Panc1 (cell line): ENCODE data around the gene MTA1. TPM values are rescaled to one million over a fixed set of nuclear protein-coding genes. Genes with fewer than 3 reads are reported as not detected.

Source experiments
- ATAC-seq: fragments of 200-7000 bp; cut with Tn5 transposase; 2 replicates; pipeline ENCODE4 v1.9.1; 2020; ENCODE audit warnings: mild to moderate bottlenecking, moderate library complexity
- BruUV-seq: library from RNA; stranded (reverse); fragments of 400-500 nt; replicated peaks from 2 replicates; lab custom pipeline; 2021; lab: Mats Ljungman, UMichigan
- CTCF ChIA-PET: fragments of 300-600 bp; sonication (Branson Sonifier 250); formaldehyde crosslinking; loops from one replicate; lab custom pipeline; 2022; ENCODE audit warnings: antibody characterized with exemption; lab: Charles Lee
- POLR2A ChIA-PET: fragments of 300-600 bp; sonication (Branson Sonifier 250); formaldehyde crosslinking; loops from one replicate; lab custom pipeline; 2022; ENCODE audit warnings: antibody characterized with exemption; lab: Charles Lee
- DNase-seq: peaks from one replicate; pipeline ENCODE4 v3.0.0-alpha.2; 2010; ENCODE audit warnings: low read depth, low spot score
- H3K27ac ChIP-seq: 2 replicates; pipeline ENCODE4 v1.5.1; 2011; ENCODE audit warnings: mild to moderate bottlenecking, low read length, inconsistent platforms
- H3K27me3 ChIP-seq: fragments of 200-500 bp; sonication (Bioruptor generic); 2 replicates; pipeline ENCODE4 v1.6.0; 2014; ENCODE audit warnings: low read length, inconsistent platforms; ENCODE audit not compliant: control insufficient read depth, insufficient read depth
- H3K36me3 ChIP-seq: fragments of 200-500 bp; sonication (Bioruptor generic); 2 replicates; pipeline ENCODE4 v1.5.1; 2014; ENCODE audit warnings: inconsistent platforms, mild to moderate bottlenecking, low read length, moderate library complexity; ENCODE audit not compliant: control insufficient read depth, insufficient read depth
- H3K4me1 ChIP-seq: 2 replicates; pipeline ENCODE4 v1.5.1; 2011; ENCODE audit warnings: inconsistent platforms, mild to moderate bottlenecking, low read length, moderate library complexity; ENCODE audit not compliant: control insufficient read depth, insufficient read depth
- H3K4me3 ChIP-seq, 2 experiments: 2 replicates each; pipeline ENCODE4 v1.5.1; 2011 to 2012; ENCODE audit warnings: low read depth in 2 of 2, low read length in 2 of 2, mild to moderate bottlenecking in 2 of 2, inconsistent platforms in 1 of 2, moderate library complexity in 1 of 2
- H3K9me3 ChIP-seq: fragments of 200-500 bp; sonication (Bioruptor generic); 2 replicates; pipeline ENCODE4 v1.5.1; 2014; ENCODE audit warnings: low read depth, mild to moderate bottlenecking, inconsistent platforms, low read length, moderate library complexity; ENCODE audit not compliant: control insufficient read depth, insufficient read depth
- CTCF ChIP-seq: fragments of 450-650 bp; IDR thresholded peaks from 2 replicates; pipeline ENCODE4 v1.5.1; 2017; ENCODE audit warnings: mild to moderate bottlenecking
- POLR2AphosphoS5 ChIP-seq: IDR thresholded peaks from 2 replicates; pipeline ENCODE4 v1.6.1; 2012; ENCODE audit warnings: mild to moderate bottlenecking, low read depth, low read length, moderate library complexity
- REST ChIP-seq, 2 experiments: IDR thresholded peaks; 2 replicates each; pipeline ENCODE4 v1.6.1; 2011 to 2012; ENCODE audit warnings: low read depth in 2 of 2, control low read depth in 1 of 2, low read length in 1 of 2, mild to moderate bottlenecking in 1 of 2, moderate library complexity in 1 of 2; ENCODE audit not compliant: insufficient read depth in 1 of 2
- SIN3A ChIP-seq: IDR thresholded peaks from 2 replicates; pipeline ENCODE4 v1.6.1; 2012; ENCODE audit warnings: low read depth, mild to moderate bottlenecking, low read length, moderate library complexity, borderline replicate concordance; ENCODE audit not compliant: insufficient read depth
- TCF7L2 ChIP-seq: IDR thresholded peaks from 2 replicates; pipeline ENCODE4 v1.6.1; 2011; ENCODE audit warnings: mild to moderate bottlenecking, low read depth, low read length, inconsistent platforms
- in situ Hi-C: cut with HindIII; loops from 2 replicates; pipeline ENCODE4 v1.10.0; 2016; ENCODE audit warnings: low sequenced_read_pairs, low pct_unique_long_range_greater_than_20kb
- intact Hi-C: fragments of 100-400 bp; cut with micrococcal nuclease; formaldehyde crosslinking; loops from one replicate; pipeline ENCODE4 v1.10.0; 2022; ENCODE audit not compliant: unreplicated experiment
- total RNA-seq: library from RNA; stranded (reverse); gene quantifications from one replicate; pipeline ENCODE4 v1.2.1, GENCODE V29; 2021; ENCODE audit not compliant: unreplicated experiment

The MTA1 gene
- total RNA-seq, 1 experiment from 2014 or later: 105 TPM

GRCh38 chr14:105489542-105490266, 70.1 kb downstream of the MTA1 start:
- BruUV-seq: no TSS peak
- in situ Hi-C loops: no loop called here
- Histone ChIP-seq H3K36me3 (no peaks in the 10 kb centered on the region; the same call in 1 of the 2 replicates), H3K4me1 (peaks cover 20% of the 10 kb centered on the region), H3K4me3 (peak overlapping the region; percentile 58 to 67), H3K9me3 (no peaks in the 10 kb centered on the region), H3K27me3 (no peaks in the 10 kb centered on the region), H3K27ac (peak overlapping the region; percentile 81)
- intact Hi-C loops: loop anchor here (10.0 kb wide), 1 partner anchor 115 kb away; no protein-coding TSS in a partner anchor
- ChIA-PET POLR2A (interaction anchor here (0.5 to 0.9 kb wide), 3 partner anchors 19 to 193 kb away, joined by 3 to 8 read pairs (median 3); no protein-coding TSS in a partner anchor), CTCF (interaction anchor here (0.7 to 1.7 kb wide), 5 partner anchors 9 to 119 kb away, joined by 3 to 18 read pairs (median 3); no protein-coding TSS in a partner anchor)
- DNase-seq (no peak), ATAC-seq (peak; percentile 28)
- TF ChIP-seq CTCF (peak; percentile 59), TCF7L2 (peak; percentile 91), SIN3A (0 out of 2 replicates have a peak, but pooled peaks have one; percentile 17), POLR2AphosphoS5 (peak; percentile 69; the same call in 1 of the 2 replicates), REST (IDR thresholded peaks at IDR 0.05; ENCODE audit: insufficient read depth in 1 of 2, low read depth in 2 of 2, low read length in 1 of 2) (no peak)

- intact Hi-C loops (no loop called here), in situ Hi-C loops (no loop called here)
- POLR2A ChIA-PET: interaction anchor here (0.7 kb wide), 1 partner anchor 123 kb away, joined by 3 read pairs; no protein-coding TSS in a partner anchor
- H3K4me3 ChIP-seq: peak overlapping the region; percentile 58 to 67
- no peaks in the 10 kb centered on the region for H3K9me3 ChIP-seq
- TF ChIP-seq TCF7L2 (no peak), SIN3A (no peak), REST (IDR thresholded peaks at IDR 0.05; ENCODE audit: insufficient read depth in 1 of 2, low read depth in 2 of 2, low read length in 1 of 2) (no peak), POLR2AphosphoS5 (no peak), CTCF (no peak)
- no peaks in the 10 kb centered on the region for H3K27me3 ChIP-seq
- peak overlapping the region; percentile 54; the same call in 1 of the 2 replicates for H3K27ac ChIP-seq
- ATAC-seq: 0 out of 2 replicates have a peak, but pooled peaks have one; percentile 0
- DNase-seq: no peak
- CTCF ChIA-PET: interaction anchor here (1.0 to 1.7 kb wide), 5 partner anchors 9 to 119 kb away, joined by 3 to 18 read pairs (median 4); no protein-coding TSS in a partner anchor
- BruUV-seq: no TSS peak
- no peaks in the 10 kb centered on the region; the same call in 1 of the 2 replicates for H3K36me3 ChIP-seq
- peaks cover 16% of the 10 kb centered on the region for H3K4me1 ChIP-seq
Measured at GRCh38 chr14:105490267-105490571, 70.6 kb downstream of the MTA1 start.
